HG02678 (cell line): ENCODE results near the gene CBR1.
A peak's percentile ranks its signal among the peaks of the same experiment; 100 is the strongest.

Experiments used
- ATAC-seq: cut with Tn5 transposase; IDR thresholded peaks from one replicate; pipeline ENCODE4 v1.9.1; 2021; ENCODE audit warnings: mild to moderate bottlenecking, moderate library complexity; ENCODE audit not compliant: unreplicated experiment

The CBR1 gene

GRCh38 chr21:36069713-36070583, at the start of gene CBR1:
CBR1 (plus strand) TSS chr21:36070024; CDS start chr21:36070116, 92 bp downstream.
- peak; percentile 96 for ATAC-seq

GRCh38 chr21:36021251-36021837, 48.5 kb upstream of the CBR1 start:
- peak; percentile 59 for ATAC-seq

GRCh38 chr21:36022427-36023091, 47.3 kb upstream of the CBR1 start:
- ATAC-seq, result no peak

- ATAC-seq, result no peak
Measured at GRCh38 chr21:36023092-36023480, 46.7 kb upstream of the CBR1 start.

GRCh38 chr21:36024782-36025181, 45.0 kb upstream of the CBR1 start:
- ATAC-seq, result no peak

- no peak for ATAC-seq
Measured at GRCh38 chr21:36027347-36027746, 42.5 kb upstream of the CBR1 start.

- ATAC-seq, result peak; percentile 45
Measured at GRCh38 chr21:36028127-36029069, 41.4 kb upstream of the CBR1 start.

- no peak for ATAC-seq
Measured at GRCh38 chr21:36029309-36029708, 40.5 kb upstream of the CBR1 start.

- no peak for ATAC-seq
Measured at GRCh38 chr21:36030581-36031189, 39.1 kb upstream of the CBR1 start.

- no peak for ATAC-seq
Measured at GRCh38 chr21:36032647-36033406, 37.0 kb upstream of the CBR1 start.

- ATAC-seq, result no peak
Measured at GRCh38 chr21:36034211-36034913, 35.5 kb upstream of the CBR1 start.

GRCh38 chr21:36035381-36035791, 34.4 kb upstream of the CBR1 start:
- ATAC-seq, result no peak

GRCh38 chr21:36038701-36039497, 30.9 kb upstream of the CBR1 start:
- ATAC-seq, result no peak

- ATAC-seq, result no peak
Measured at GRCh38 chr21:36039861-36040260, 30.0 kb upstream of the CBR1 start.

GRCh38 chr21:36040389-36040788, 29.4 kb upstream of the CBR1 start:
- no peak for ATAC-seq

- ATAC-seq, result no peak
Measured at GRCh38 chr21:36041910-36042309, 27.9 kb upstream of the CBR1 start.

GRCh38 chr21:36044056-36044455, 25.8 kb upstream of the CBR1 start:
- ATAC-seq, result no peak

GRCh38 chr21:36045993-36046392, 23.8 kb upstream of the CBR1 start:
- no peak for ATAC-seq
